Sigmoid colon (tissue), 7 donors: ENCODE data around the gene TSC2. TPM values are rescaled to one million over a fixed set of nuclear protein-coding genes. Genes with fewer than 3 reads are reported as not detected.

Source experiments
- DNase-seq: peaks from one replicate; pipeline ENCODE4 v3.0.0-alpha.2; 2019
- H3K27ac ChIP-seq, 4 donors: fragments of 200-600 bp; sonication (generic); one replicate each; pipeline ENCODE4 v1.5.1; 2016 to 2019; ENCODE audit warnings: mild to moderate bottlenecking in 1 of 4
- H3K27me3 ChIP-seq, 3 donors: fragments of 200-600 bp; sonication (generic); one replicate each; pipeline ENCODE4 v1.5.1; 2019; ENCODE audit warnings: mild to moderate bottlenecking in 1 of 3
- H3K36me3 ChIP-seq, 4 donors: fragments of 200-600 bp; sonication (generic); one replicate each; pipeline ENCODE4 v1.5.1; 2016 to 2019
- H3K4me1 ChIP-seq, 4 donors: fragments of 200-600 bp; sonication (generic); one replicate each; pipeline ENCODE4 v1.5.1; 2017 to 2019
- H3K4me3 ChIP-seq, 4 donors: fragments of 200-600 bp; sonication (generic); one replicate each; pipeline ENCODE4 v1.5.1; 2017 to 2019; ENCODE audit warnings: mild to moderate bottlenecking in 2 of 4, moderate library complexity in 1 of 4
- H3K9me3 ChIP-seq, 4 donors: fragments of 200-600 bp in 3 of 4; sonication (generic) in 3 of 4; one replicate each; pipeline versions ENCODE4 v1.5.1 to v1.6.1; 2013 to 2019
- EP300 ChIP-seq, 4 donors: sonication (generic); formaldehyde crosslinking; IDR thresholded peaks; one replicate each; pipeline ENCODE4 v1.6.1; 2017; ENCODE audit warnings: antibody characterized with exemption in 4 of 4
- POLR2A ChIP-seq, 2 donors: fragments of 450-650 bp; IDR thresholded peaks; one replicate each; pipeline ENCODE4 v1.6.1; 2016; ENCODE audit warnings: antibody characterized with exemption in 2 of 2, mild to moderate bottlenecking in 2 of 2, moderate library complexity in 2 of 2
- POLR2AphosphoS5 ChIP-seq, 4 donors: sonication (generic); formaldehyde crosslinking; IDR thresholded peaks; one replicate each; pipeline ENCODE4 v1.6.1; 2017; ENCODE audit warnings: antibody characterized with exemption in 4 of 4
- WGBS, 2 donors: extraction: QIAGEN DNeasy Blood & Tissue Kit; methylation state at CpG; one replicate each; pipeline ENCODE4 v1.1.7; 2013; 5-methylcytosine and 5-hydroxymethylcytosine counted together
- intact Hi-C: fragments of 100-400 bp; cut with DNase I; formaldehyde crosslinking; loops from one replicate; pipeline ENCODE4 v1.15.1; 2023
- polyA plus RNA-seq, 3 donors: library from polyadenylated mRNA; stranded (reverse); fragments of 200-250 nt; gene quantifications; one replicate each; pipeline ENCODE4 v1.2.3, GENCODE V29; 2013
- total RNA-seq, 4 donors: library from RNA; depleted of rRNA; stranded (reverse); fragments of >200 nt; gene quantifications; one replicate each; pipeline ENCODE4 v1.1.0, GENCODE V29; 2016
- TF ChIP-seq, protein P1 (sequence below), 4 experiments: fragments of 450-650 bp in 3 of 4; fragments of 200-600 bp in 1 of 4; IDR thresholded peaks; one replicate each; pipeline ENCODE4 v1.5.1; 2016 to 2019; ENCODE audit warnings: antibody characterized with exemption in 4 of 4, mild to moderate bottlenecking in 3 of 4, moderate library complexity in 2 of 4
- donor health status: healthy with polysubstance abuse.
- donor health status: Bipolar disorder and iron deficiency.
- donor health status: healthy.

Gene TSC2
- total and polyA plus RNA-seq, 7 donors = 16.9 to 80.9 (median 34.6) TPM

DNA sequence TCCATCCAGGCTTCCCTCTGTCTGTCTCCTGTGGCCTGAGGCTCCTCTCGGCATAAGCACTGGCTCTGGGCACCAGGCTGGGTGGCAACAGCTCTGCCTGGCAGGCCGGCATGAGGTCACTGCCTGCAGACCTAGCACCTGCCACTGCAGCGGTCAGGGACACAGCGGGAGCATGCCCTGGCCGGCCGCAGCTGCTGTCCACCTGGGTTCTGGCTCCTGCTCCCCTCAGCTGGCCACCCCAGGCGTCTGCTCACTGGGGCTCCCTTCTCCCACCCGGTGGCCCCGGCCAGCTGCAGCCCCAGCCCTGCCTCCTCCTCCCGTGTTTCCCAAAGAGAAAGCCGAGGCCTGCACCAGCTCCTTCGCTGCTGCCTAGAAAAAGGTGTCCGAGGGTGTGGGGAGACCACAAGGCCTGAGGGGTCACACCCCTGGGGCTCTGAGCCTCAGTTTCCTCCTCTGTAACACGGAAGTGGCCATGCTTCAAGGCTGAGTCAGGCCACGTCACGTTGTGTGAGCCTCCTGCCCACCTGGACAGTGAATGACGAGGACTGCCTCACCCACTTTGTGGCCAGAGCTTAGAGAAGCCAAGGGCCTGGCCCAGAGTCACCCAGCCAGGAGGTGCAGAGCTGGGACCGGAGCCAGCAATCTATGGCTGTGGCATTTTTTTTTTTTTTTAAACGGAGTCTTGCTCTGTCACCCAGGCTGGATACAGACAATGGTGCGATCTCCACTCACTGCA, 6.8 kb upstream of the TSC2 start:
- TF ChIP-seq POLR2A (IDR thresholded peaks at IDR 0.05) (no peak), POLR2AphosphoS5 (IDR thresholded peaks at IDR 0.05) (peak in 1 of 4 donors; percentile 9), EP300 (IDR thresholded peaks at IDR 0.05) (no peak)
- TF ChIP-seq, protein P1, sequence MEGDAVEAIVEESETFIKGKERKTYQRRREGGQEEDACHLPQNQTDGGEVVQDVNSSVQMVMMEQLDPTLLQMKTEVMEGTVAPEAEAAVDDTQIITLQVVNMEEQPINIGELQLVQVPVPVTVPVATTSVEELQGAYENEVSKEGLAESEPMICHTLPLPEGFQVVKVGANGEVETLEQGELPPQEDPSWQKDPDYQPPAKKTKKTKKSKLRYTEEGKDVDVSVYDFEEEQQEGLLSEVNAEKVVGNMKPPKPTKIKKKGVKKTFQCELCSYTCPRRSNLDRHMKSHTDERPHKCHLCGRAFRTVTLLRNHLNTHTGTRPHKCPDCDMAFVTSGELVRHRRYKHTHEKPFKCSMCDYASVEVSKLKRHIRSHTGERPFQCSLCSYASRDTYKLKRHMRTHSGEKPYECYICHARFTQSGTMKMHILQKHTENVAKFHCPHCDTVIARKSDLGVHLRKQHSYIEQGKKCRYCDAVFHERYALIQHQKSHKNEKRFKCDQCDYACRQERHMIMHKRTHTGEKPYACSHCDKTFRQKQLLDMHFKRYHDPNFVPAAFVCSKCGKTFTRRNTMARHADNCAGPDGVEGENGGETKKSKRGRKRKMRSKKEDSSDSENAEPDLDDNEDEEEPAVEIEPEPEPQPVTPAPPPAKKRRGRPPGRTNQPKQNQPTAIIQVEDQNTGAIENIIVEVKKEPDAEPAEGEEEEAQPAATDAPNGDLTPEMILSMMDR (IDR thresholded peaks at IDR 0.05) = no peak
- H3K27ac ChIP-seq = peak overlapping the region; percentile 69 to 83 (median 78)
- 46 to 77% methylated on average over 20 of the region's 20 CpGs for WGBS, 2 donors
- H3K36me3 ChIP-seq = peaks cover 0 to 18% (median 3%) of the 10 kb centered on the region in 4 donors
- intact Hi-C loops = no loop called here
- H3K4me1 ChIP-seq = peaks cover 0 to 58% (median 52%) of the 10 kb centered on the region in 4 donors
- H3K27me3 ChIP-seq = no peaks in the 10 kb centered on the region
- H3K9me3 ChIP-seq = no peaks in the 10 kb centered on the region
- DNase-seq = no peak
- no peak overlapping the region for H3K4me3 ChIP-seq

DNA sequence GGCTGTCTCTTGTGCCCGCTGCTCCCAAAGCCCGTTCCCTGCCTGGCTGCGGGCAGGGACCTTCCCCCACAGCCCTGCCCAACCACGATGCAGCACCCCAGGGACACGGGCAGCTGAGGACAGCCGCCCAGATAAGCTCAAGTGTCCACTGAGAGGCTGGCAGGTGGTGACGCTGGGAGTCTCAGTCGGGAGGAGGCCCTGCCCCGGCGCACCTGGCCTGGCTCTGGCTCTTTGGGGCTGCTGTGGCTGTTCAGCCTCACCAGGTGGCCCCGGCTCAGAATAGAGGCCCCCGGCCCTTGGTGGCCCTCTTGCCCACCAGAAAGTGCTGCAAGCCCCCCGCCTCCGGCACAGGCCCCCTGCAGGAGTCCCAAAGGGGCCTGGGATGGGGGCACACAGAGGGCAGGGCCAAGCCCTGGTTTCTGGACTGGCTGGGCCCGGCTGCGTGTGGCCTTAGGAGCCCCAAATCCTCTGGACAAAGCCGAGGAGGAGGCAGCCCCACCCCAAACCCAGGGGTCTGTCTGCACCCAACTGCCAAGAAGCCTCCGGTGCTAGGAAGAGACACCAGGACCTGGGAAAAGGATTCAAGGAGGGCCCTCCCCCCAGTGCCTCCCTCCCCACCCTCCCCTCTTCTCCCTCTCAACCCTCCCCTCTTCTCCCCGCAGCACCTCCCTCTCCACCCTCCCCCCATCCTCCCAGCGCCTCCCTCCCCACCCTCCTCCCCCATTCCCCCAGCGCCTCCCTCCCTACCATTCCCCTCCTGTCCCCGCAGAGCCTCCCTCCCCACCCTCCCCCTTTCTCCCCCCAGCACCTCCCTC, 5.4 kb upstream of the TSC2 start:
- Histone ChIP-seq H3K36me3 (peaks cover 0 to 18% (median 3%) of the 10 kb centered on the region in 4 donors), H3K9me3 (no peaks in the 10 kb centered on the region), H3K27me3 (no peaks in the 10 kb centered on the region), H3K27ac (peak overlapping the region in 2 of 4 donors; percentile 22 to 51), H3K4me3 (no peak overlapping the region), H3K4me1 (peaks cover 0 to 58% (median 50%) of the 10 kb centered on the region in 4 donors)
- TF ChIP-seq, protein P1 (IDR thresholded peaks at IDR 0.05) = no peak
- no peak for TF ChIP-seq POLR2AphosphoS5 (IDR thresholded peaks at IDR 0.05)
- no peak for TF ChIP-seq EP300 (IDR thresholded peaks at IDR 0.05)
- TF ChIP-seq POLR2A (IDR thresholded peaks at IDR 0.05) = no peak
- DNase-seq = no peak
- 21 to 62% methylated on average over 22 of the region's 22 CpGs for WGBS, 2 donors
- intact Hi-C loops = no loop called here

DNA sequence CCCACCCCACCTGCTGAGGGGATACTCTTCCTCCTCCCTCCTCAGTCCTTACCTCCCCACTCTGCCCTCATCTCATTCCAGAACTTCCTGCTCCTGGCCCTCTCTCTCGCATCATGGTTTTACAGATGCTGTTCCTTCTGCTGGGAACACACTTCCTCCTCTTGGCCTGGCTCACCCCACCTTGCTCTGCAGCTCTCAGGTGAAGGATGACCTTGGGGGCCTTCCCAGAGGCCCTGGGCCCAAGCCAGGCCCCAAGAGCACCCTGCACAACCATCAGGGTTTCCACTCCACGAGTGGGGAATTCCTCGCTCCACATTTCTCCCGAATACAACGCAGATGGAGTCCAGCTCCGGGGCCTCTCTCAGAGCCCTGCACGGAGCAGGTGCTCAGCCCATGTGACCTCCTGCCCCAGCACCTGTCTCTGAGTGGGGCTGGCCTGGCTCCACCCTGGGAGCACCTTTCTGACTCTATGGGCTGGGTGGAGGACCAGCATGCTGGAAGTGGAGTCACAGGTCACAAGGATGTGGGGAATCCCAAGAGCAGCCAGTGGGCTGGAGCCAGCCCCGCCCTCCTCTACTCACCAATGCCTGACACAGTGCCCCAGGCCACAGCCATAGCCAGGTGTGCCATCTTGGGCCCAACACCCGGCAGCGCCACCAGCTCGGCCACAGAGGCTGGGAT, 4.7 kb upstream of the TSC2 start:
- intact Hi-C loops = no loop called here
- H3K27ac ChIP-seq = peak overlapping the region in 2 of 4 donors; percentile 13 to 36
- no peak for DNase-seq
- no peak overlapping the region for H3K4me3 ChIP-seq
- WGBS, 2 donors = 29 to 73% methylated on average over 11 of the region's 11 CpGs
- no peaks in the 10 kb centered on the region for H3K9me3 ChIP-seq
- no peaks in the 10 kb centered on the region for H3K27me3 ChIP-seq
- peaks cover 0 to 13% (median 0%) of the 10 kb centered on the region in 4 donors for H3K36me3 ChIP-seq
- no peak for TF ChIP-seq POLR2A (IDR thresholded peaks at IDR 0.05)
- TF ChIP-seq EP300 (IDR thresholded peaks at IDR 0.05) = no peak
- TF ChIP-seq, protein P1 (IDR thresholded peaks at IDR 0.05) = no peak
- no peak for TF ChIP-seq POLR2AphosphoS5 (IDR thresholded peaks at IDR 0.05)
- peaks cover 0 to 52% (median 44%) of the 10 kb centered on the region in 4 donors for H3K4me1 ChIP-seq

- Histone ChIP-seq H3K4me3 (no peak overlapping the region), H3K4me1 (peaks cover 0 to 57% (median 45%) of the 10 kb centered on the region in 4 donors), H3K27me3 (no peaks in the 10 kb centered on the region), H3K27ac (peak overlapping the region in 3 of 4 donors; percentile 13 to 46 (median 36)), H3K9me3 (no peaks in the 10 kb centered on the region), H3K36me3 (peaks cover 0 to 13% (median 0%) of the 10 kb centered on the region in 4 donors)
- intact Hi-C loops = no loop called here
- 29 to 53% methylated on average over 26 of the region's 26 CpGs for WGBS, 2 donors
- TF ChIP-seq POLR2A (IDR thresholded peaks at IDR 0.05) (no peak), POLR2AphosphoS5 (IDR thresholded peaks at IDR 0.05) (no peak), EP300 (IDR thresholded peaks at IDR 0.05) (no peak)
- TF ChIP-seq, protein P1 (IDR thresholded peaks at IDR 0.05) = no peak
- DNase-seq = peak; percentile 66
These were observed 3.9 kb upstream of the TSC2 start for GRCh38 chr16:2043667-2044451.
